ENCODE measurements around the gene TRIM26.

Gene TRIM26

DNA sequence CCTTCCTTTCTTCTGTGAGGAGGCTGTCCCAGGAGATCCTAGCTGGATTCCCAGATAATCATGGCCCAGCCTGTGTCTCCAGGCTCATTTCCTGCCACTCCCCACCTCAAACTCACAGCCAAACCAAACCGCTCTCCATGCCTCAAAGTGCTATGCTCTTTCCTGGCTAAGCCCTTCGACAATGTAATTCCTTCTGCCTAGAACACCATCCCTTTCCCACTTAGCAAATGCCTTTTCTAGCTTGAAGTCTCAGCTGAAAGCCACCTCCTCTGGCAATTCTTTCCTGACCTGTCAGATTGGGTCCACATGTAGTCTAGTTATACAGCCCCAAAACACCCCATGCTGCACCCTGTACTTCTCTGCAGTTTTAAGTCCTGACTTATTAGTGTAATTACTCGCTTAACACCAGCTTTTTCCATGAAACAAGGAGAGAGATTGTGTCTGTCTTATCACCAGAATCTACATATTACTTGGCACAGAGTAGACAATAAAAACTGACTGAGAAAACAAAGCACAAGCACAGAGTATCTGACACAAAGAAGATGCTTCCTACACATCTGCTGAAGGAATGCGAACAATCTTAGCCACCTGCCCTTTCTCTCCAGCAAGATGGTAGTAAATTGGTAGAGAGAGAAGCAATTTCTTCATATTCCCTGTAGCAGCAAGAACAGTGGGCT is 5.4 kb downstream of the TRIM26 start:
- no peak for DNase-seq (ENCODE audit: low read depth)

DNA sequence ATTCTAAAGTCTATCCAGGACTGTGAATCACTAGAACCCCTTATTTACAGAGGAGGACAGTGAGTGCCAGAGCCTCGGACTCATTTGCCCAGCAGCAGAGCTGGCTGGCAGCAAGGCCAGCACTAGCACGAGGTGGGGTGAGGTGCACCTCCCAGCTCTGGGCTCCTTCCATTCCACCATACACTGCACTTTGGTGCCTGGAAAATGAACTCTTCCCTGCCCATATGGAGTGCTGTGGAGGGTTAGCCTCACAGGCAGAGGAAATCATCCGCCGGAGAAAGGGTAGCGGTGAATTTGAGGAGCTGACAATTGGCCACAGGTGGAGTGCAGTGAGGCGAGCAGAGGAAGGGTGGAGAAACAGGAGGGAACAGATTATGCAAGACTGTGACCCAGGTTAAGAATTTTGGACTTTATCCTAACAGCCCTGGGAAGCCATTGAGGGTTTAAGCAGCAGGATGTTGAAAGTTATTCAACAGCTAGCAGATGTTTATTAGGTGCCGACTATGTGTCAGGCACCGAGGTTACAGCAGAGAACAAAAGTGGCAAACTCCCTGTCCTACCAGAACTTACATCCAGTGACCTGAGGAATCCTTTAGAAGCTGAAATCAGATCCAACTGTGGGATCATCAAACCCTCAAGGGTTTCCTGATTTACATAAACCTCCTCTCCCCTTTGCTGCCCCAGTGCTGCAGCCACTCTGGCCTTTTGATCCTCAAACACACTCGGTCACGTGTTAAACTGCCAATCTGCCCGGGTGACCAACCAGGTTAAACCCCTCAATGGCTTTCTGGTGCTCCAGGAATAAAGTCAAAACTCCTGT is 6.2 kb downstream of the TRIM26 start:
- peak; percentile 39 for DNase-seq (ENCODE audit: low read depth)

DNA sequence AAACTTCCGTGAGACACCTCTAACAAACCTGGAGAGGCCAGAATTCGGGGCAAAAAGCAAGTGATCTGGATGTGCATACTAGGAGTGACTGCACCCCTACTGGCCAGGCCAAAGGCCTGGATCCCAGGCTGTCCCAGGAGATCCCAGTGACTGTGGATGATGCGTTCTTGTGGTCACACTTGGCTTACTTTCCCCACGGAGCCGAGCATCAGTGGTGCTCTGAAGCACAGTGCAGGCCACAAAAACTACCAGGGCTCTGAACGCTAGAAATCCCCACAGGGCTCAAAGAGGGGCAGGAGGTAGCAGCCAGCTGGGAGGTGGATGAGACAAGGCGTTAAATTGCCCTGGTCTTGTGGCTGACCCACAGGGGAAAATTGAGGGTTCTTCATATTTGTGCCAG is 7.1 kb downstream of the TRIM26 start:
- no peak for DNase-seq (ENCODE audit: low read depth)

- no peak for DNase-seq (ENCODE audit: low read depth)
Measured at GRCh38 chr6:30204116-30204515, 9.1 kb downstream of the TRIM26 start.

GRCh38 chr6:30202366-30202765 is 10.8 kb downstream of the TRIM26 start:
- DNase-seq (ENCODE audit: low read depth), result no peak

- DNase-seq (ENCODE audit: low read depth), result no peak
Measured at GRCh38 chr6:30200551-30201281, 12.5 kb downstream of the TRIM26 start.

DNA sequence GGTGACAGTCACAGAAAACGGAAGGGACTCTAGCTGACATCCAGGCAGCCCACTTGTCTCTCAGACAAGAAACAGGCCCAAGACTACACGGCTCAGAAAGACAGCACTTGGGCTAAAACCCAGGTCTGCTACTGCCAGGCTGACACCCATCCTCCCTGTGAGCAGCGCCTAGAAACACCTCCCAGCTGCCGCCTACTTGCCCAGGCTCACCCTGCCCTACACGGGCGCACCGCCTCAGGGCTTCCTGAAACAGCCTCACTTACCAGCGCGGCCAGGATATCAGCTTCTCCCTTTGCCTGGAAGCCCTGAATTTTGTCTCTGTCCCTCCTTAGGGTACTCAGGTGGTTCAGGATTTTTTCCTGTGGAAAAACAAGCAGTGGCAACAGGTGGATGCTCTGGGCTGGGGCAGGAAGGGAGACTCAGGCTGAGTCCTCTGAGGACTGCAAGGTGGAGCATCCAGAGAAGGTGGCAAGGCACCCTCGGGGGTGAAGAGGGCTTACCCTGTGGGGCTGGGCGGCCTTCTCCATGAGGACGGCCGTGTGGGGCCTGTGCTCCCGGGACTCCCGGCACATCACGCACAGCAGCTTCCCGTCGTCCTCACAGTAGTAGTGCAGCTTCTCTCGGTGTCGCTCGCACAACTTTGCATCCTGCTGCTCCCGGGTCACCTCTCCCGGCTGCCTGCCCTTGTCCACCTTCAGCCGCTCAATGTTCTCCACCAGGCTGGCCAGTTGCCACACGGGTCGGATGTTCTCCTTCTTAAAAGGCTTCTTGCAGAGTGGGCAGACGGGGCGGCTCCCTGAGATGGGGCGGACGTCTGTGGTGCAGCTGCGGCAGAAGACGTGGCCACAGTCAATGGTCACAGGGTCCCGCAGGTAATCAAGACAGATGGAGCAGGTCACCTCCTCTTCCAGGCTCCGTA is 14.8 kb downstream of the TRIM26 start:
- DNase-seq (ENCODE audit: low read depth), result no peak

- no peak for DNase-seq (ENCODE audit: low read depth)
Measured at GRCh38 chr6:30196376-30196775, 16.8 kb downstream of the TRIM26 start.

DNA sequence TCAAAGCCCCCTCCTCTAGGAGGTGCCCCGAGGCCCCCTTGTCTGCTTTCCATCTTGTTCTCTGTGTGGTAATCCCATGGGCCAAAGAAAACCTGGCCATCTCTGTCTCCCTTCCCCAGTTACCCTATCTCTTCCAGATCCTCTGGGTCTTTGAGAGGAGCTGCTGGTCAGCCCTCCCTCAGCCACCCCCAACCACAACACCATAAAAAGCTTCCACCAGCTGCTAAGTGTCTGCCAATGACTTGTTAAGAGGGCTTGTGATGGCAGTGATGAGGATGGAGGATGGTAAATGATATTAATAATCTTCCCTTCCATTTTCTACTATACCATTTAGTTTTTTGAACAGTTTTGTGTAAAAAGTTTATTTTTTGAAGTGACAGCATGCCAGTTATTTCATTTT is 17.3 kb downstream of the TRIM26 start:
- DNase-seq (ENCODE audit: low read depth), result no peak

DNA sequence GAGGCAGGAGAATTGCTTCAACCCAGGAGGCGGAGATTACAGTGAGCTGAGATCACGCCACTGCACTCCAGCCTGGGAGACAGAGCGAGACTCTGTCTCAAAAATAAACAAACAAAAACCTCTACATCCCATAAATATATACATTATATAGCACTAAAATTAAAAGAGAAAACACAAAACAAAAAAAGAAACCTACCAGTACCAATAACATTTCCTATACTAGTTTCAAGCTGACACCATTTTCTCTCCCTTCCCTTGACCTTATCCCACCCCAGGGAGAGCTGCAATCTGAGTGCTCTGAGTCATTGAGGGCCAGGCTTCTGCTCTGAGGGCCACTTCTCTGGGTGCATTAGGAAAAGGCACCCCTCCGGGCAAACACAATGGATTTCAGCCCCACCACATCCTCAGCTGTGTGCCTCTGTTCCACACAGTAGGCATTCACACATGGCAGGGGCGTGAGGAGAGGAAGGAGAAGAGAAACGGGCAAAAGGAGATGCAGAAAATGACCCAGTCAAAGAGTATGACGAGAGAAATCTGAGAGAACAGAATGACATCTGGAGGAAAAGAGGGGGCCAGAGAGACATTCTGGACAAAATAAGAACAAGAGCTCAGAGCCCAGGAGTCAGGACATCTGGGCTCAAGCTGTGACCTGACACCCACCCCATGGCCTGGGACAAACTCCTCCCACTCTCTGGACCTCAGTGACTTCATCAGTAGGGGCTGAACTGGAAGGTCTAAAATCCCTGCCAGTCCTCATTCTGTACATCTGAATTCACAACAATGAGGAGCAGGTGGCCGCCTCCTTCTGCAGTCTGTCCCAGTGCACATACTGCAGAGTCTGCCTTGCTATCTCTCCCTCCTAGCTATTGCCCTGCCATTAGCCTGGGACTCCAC is 18.2 kb downstream of the TRIM26 start:
- no peak for DNase-seq (ENCODE audit: low read depth)

- no peak for DNase-seq (ENCODE audit: low read depth)
Measured at GRCh38 chr6:30192076-30192475, 21.1 kb downstream of the TRIM26 start.

- DNase-seq (ENCODE audit: low read depth), result no peak
Measured at GRCh38 chr6:30188541-30188940, 24.7 kb downstream of the TRIM26 start.

GRCh38 chr6:30185846-30186484 is 27.2 kb downstream of the TRIM26 start:
- no peak for DNase-seq (ENCODE audit: low read depth)

GRCh38 chr6:30184417-30185031 is 28.7 kb downstream of the TRIM26 start:
- DNase-seq (ENCODE audit: low read depth), result no peak

DNA sequence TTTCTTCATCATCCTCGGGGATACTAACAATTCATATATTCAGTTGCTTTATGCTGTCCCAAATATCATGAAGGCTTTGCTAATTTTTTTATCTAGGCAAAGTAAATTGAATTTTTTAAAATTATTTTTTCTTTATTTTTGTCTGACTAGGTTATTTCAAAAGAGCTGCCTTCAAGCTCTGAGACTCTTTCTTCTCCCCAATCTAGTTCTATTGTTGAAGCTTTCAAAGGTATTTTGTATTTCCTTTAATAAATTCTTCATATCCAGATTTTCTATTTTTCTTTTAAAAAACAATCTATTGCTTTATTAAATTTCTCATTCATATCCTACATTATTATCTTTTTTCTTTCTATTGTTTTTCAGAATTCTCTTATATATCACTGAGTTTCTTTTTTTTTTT is 33.1 kb downstream of the TRIM26 start:
- no peak for DNase-seq (ENCODE audit: low read depth)

DNA sequence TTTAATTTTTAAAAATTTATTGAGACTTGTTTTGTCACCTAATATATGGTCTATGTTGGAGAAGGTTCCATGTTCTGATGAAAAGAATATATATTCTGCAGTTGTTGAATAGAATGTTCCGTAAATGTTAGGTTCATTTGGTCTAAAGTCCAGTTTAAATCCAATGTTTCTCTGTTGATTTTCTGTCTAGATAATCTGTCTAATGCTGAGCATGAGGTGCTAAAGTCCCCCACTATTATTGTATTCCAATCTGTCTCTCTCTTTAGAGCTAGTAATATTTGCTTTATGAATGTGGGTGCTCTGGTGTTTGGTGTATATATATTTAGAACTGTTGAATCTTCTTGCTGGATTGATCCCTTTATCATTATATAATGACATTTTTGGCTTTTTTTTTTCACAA is 34.4 kb downstream of the TRIM26 start:
- DNase-seq (ENCODE audit: low read depth), result no peak

GRCh38 chr6:30175765-30176164 is 37.4 kb downstream of the TRIM26 start:
- DNase-seq (ENCODE audit: low read depth), result no peak

DNA sequence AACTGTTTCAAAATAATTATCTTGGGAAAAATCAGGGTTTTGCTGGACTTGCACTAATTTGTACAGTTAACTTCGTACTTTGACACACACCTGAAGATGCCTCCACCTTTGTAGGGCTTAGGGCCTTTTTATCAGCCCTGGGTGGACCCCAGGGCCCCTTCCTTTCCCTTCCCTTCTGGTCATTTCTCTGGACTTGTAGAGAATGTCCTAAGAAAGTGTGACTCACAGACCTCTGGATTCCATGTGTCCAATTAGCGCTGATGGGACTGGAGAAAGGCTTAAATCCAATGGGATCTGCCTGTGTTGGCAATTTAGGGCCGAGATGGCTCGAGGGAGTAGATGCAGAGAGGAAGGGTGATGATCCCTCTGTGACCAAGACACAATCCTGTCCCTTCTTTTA is 40.5 kb downstream of the TRIM26 start:
- DNase-seq (ENCODE audit: low read depth), result no peak

GRCh38 chr6:30171677-30172471 is 41.3 kb downstream of the TRIM26 start:
- no peak for DNase-seq (ENCODE audit: low read depth)

Measured in GM04503 (cell line).